Measurements from ENCODE around the gene KANK2.

KANK2 gene

GRCh38 chr19:11234486-11235075, 37.2 kb upstream of the KANK2 start:
- TF ChIP-seq ZNF274 (IDR thresholded peaks at IDR 0.05; ENCODE audit: low read depth, low read length), result no peak
- no peak overlapping the region for H3K4me3 ChIP-seq (ENCODE audit: low read length)

- no peak for TF ChIP-seq ZNF274 (IDR thresholded peaks at IDR 0.05; ENCODE audit: low read depth, low read length)
- H3K4me3 ChIP-seq (ENCODE audit: low read length), result no peak overlapping the region
Observed at GRCh38 chr19:11233073-11233472, 35.7 kb upstream of the KANK2 start.

GRCh38 chr19:11232555-11232954, 35.2 kb upstream of the KANK2 start:
- no peak for TF ChIP-seq ZNF274 (IDR thresholded peaks at IDR 0.05; ENCODE audit: low read depth, low read length)
- H3K4me3 ChIP-seq (ENCODE audit: low read length), result no peak overlapping the region

GRCh38 chr19:11230621-11231386, 33.5 kb upstream of the KANK2 start:
- TF ChIP-seq ZNF274 (IDR thresholded peaks at IDR 0.05; ENCODE audit: low read depth, low read length), result no peak
- no peak overlapping the region for H3K4me3 ChIP-seq (ENCODE audit: low read length)

- H3K4me3 ChIP-seq (ENCODE audit: low read length), result no peak overlapping the region
- TF ChIP-seq ZNF274 (IDR thresholded peaks at IDR 0.05; ENCODE audit: low read depth, low read length), result no peak
Observed at GRCh38 chr19:11227195-11227886, 30.0 kb upstream of the KANK2 start.

GRCh38 chr19:11226716-11227166, 29.4 kb upstream of the KANK2 start:
- TF ChIP-seq ZNF274 (IDR thresholded peaks at IDR 0.05; ENCODE audit: low read depth, low read length), result no peak
- no peak overlapping the region for H3K4me3 ChIP-seq (ENCODE audit: low read length)

GRCh38 chr19:11225815-11226214, 28.5 kb upstream of the KANK2 start:
- TF ChIP-seq ZNF274 (IDR thresholded peaks at IDR 0.05; ENCODE audit: low read depth, low read length), result no peak
- H3K4me3 ChIP-seq (ENCODE audit: low read length), result no peak overlapping the region

GRCh38 chr19:11225172-11225571, 27.8 kb upstream of the KANK2 start:
- no peak overlapping the region for H3K4me3 ChIP-seq (ENCODE audit: low read length)
- no peak for TF ChIP-seq ZNF274 (IDR thresholded peaks at IDR 0.05; ENCODE audit: low read depth, low read length)

GRCh38 chr19:11224429-11224828, 27.1 kb upstream of the KANK2 start:
- no peak overlapping the region for H3K4me3 ChIP-seq (ENCODE audit: low read length)
- TF ChIP-seq ZNF274 (IDR thresholded peaks at IDR 0.05; ENCODE audit: low read depth, low read length), result no peak

- no peak for TF ChIP-seq ZNF274 (IDR thresholded peaks at IDR 0.05; ENCODE audit: low read depth, low read length)
- no peak overlapping the region for H3K4me3 ChIP-seq (ENCODE audit: low read length)
Observed at GRCh38 chr19:11223200-11223599, 25.9 kb upstream of the KANK2 start.

- no peak overlapping the region for H3K4me3 ChIP-seq (ENCODE audit: low read length)
- TF ChIP-seq ZNF274 (IDR thresholded peaks at IDR 0.05; ENCODE audit: low read depth, low read length), result no peak
Observed at GRCh38 chr19:11221082-11221598, 23.8 kb upstream of the KANK2 start.

GRCh38 chr19:11214387-11214786, 17.0 kb upstream of the KANK2 start:
- TF ChIP-seq ZNF274 (IDR thresholded peaks at IDR 0.05; ENCODE audit: low read depth, low read length), result no peak
- H3K4me3 ChIP-seq (ENCODE audit: low read length), result no peak overlapping the region

- no peak overlapping the region for H3K4me3 ChIP-seq (ENCODE audit: low read length)
- no peak for TF ChIP-seq ZNF274 (IDR thresholded peaks at IDR 0.05; ENCODE audit: low read depth, low read length)
Observed at GRCh38 chr19:11210656-11210928, 13.2 kb upstream of the KANK2 start.

GRCh38 chr19:11209839-11210655, 12.7 kb upstream of the KANK2 start:
- TF ChIP-seq ZNF274 (IDR thresholded peaks at IDR 0.05; ENCODE audit: low read depth, low read length), result no peak
- H3K4me3 ChIP-seq (ENCODE audit: low read length), result no peak overlapping the region

Measured in GM08714 (cell line).